NCI-H146 treated with DMSO at 0.1 percent for 48 hours (cell line): ENCODE data around the gene LAIR1.
"Not testable (repeated sequence)": the region's sequence is repeated elsewhere in the genome, so short reads cannot be mapped to it uniquely, and the experiment has no call there.

Experiments used
- DNase-seq: peaks from one replicate; lab custom pipeline; 2025; ENCODE audit not compliant: unreplicated experiment; lab: John Stamatoyannopoulos, UW

LAIR1 gene, protein sequence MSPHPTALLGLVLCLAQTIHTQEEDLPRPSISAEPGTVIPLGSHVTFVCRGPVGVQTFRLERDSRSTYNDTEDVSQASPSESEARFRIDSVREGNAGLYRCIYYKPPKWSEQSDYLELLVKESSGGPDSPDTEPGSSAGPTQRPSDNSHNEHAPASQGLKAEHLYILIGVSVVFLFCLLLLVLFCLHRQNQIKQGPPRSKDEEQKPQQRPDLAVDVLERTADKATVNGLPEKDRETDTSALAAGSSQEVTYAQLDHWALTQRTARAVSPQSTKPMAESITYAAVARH

GRCh38 chr19:54364775-54365257 lies at the start of gene LAIR1:
TSS of gene LAIR1 (minus strand) at chr19:54364931. CDS start at chr19:54364804, 127 bp downstream.
- DNase-seq = no peak

DNA sequence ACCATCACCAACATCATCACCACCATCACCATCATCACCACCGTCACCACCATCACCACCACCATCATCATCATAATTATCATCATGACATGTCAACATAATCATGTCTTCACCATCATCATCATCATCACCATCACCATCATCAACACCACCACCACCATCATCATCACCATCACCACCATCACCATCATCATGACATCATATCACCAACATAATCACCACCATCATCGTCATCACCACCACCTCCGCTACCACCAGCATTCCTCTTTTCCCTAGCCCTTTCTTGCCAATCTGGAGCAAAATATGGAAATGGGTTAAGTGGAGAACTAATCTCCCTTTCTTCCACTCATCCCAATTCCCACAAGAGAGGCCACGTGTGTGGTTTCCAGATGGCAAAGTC lies 49.4 kb upstream of the LAIR1 start:
- no peak for DNase-seq

- no peak for DNase-seq
Measured at GRCh38 chr19:54412877-54413276, 48.1 kb upstream of the LAIR1 start.

GRCh38 chr19:54411033-54411432 lies 46.3 kb upstream of the LAIR1 start:
- DNase-seq = no peak

DNA sequence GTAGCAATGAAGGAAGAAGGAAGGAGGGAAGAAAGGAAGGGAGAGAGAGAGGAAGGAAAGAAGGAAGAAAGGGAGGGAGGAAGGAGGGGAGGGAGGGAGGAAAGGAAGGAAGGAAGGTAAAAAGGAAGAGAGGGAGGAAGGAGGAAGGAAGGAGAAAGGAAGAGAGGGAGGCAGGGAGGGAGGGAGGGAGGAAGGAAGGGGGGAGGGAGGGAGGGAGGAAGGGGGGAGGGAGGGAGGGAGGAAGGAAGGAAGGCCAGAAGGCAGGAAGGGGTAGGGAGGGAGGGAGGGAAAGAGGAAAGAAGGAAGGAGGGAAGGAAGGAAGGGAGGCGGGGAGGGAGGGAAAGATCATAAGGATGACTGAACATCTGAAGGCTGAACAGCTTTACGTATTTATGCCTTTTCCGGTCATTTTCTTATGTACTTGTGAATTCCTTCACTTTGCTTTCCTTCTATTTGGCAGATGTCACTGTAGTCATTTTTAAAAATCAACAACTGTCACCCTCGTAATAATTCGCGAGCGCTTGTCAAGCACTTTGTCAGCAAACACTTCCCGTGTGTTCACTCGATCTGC lies 43.8 kb upstream of the LAIR1 start:
- no peak for DNase-seq

GRCh38 chr19:54407780-54408179 lies 43.0 kb upstream of the LAIR1 start:
- no peak for DNase-seq

GRCh38 chr19:54405628-54406027 lies 40.9 kb upstream of the LAIR1 start:
- no peak for DNase-seq

GRCh38 chr19:54403054-54403453 lies 38.3 kb upstream of the LAIR1 start:
- no peak for DNase-seq

- no peak for DNase-seq
Measured at GRCh38 chr19:54400913-54401312, 36.2 kb upstream of the LAIR1 start.

GRCh38 chr19:54399189-54399588 lies 34.5 kb upstream of the LAIR1 start:
- DNase-seq = no peak

GRCh38 chr19:54395685-54396084 lies 31.0 kb upstream of the LAIR1 start:
- no peak for DNase-seq

- DNase-seq = no peak
Measured at GRCh38 chr19:54393381-54393780, 28.6 kb upstream of the LAIR1 start.

DNA sequence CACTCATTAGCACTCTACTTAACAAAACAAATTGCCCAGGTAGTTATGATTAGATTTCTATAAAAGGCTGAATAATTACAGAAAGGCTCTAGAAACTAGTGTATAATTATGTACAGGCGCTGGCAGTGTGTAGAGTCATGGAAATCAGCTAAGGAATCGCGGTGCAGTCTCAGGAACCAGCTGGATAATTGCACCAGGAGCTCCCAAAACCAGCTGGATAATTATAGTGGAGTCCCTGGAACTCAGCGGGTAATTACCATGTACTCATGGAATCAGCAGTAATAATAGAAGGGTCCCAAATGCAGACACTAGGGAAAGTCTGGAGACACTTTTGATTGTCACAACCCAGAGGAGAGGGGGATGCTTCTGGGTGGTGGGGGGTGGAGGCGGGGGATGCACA lies 27.4 kb upstream of the LAIR1 start:
- no peak for DNase-seq

GRCh38 chr19:54391589-54392061 lies 26.9 kb upstream of the LAIR1 start:
- no peak for DNase-seq

DNA sequence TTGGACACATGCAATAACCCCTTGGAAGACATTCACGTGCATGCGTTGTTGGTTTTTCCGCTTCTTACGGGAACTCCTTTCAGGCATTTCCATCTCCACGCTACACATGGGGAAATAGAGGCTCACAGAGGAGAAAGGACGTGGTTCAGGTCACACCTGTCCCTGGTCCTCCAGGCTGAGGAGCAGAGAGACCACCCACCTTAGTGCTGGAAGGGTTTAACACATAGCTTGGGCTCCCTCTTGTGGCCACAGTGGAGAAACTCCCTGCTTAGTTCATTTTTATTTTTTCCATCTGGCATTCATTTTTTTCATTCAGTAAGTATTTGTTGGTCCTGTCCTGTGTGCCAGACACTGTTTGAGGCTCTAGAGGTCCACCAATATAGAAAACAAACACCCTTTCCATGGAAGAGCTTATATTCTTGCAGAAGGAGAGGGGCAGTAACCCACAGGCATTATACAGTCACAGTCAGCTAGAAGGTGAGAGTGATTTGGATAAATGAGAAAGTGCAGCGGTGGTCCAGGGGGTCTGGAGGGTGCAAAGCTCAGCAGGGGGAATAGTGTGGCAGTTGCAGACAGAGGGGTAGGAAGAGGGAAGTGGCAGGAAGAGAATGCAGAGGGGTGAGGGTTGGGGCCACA lies 26.3 kb upstream of the LAIR1 start:
- peak; percentile 45 for DNase-seq

DNA sequence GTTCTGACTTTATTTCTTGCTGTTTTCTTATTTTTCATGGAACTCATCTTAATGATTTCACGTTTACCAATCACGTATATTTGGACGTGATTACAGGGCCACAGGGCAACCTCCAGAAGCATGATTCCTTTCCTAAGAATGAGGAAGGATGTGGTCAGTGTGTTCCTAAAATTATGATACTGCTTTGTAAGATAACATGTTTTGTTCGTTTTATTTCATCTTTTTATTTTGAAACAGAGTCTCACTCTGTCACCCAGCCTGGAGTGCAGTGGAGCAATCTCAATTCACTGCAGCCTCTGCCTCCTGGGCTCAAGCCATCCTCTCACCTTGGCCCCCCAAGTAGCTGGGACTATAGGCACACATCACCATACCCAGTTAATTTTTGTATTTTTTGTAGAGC lies 24.8 kb upstream of the LAIR1 start:
- no peak for DNase-seq

DNA sequence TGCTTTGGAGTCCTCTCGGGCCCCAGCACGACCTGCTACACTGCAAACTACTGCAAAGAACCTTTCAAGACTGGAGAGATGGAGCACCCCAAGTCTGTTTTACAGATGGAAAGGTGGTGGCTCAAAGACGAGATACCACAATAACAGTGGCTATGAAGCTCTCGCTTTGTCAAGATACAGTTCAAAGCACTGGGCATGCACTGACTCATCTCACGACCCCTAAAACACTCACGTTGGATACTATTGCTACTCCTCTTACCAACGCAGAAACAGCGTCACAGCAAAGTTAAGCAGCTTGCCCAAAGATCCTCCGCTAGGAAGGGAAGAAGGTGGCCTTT lies 24.0 kb upstream of the LAIR1 start:
- DNase-seq = no peak

DNA sequence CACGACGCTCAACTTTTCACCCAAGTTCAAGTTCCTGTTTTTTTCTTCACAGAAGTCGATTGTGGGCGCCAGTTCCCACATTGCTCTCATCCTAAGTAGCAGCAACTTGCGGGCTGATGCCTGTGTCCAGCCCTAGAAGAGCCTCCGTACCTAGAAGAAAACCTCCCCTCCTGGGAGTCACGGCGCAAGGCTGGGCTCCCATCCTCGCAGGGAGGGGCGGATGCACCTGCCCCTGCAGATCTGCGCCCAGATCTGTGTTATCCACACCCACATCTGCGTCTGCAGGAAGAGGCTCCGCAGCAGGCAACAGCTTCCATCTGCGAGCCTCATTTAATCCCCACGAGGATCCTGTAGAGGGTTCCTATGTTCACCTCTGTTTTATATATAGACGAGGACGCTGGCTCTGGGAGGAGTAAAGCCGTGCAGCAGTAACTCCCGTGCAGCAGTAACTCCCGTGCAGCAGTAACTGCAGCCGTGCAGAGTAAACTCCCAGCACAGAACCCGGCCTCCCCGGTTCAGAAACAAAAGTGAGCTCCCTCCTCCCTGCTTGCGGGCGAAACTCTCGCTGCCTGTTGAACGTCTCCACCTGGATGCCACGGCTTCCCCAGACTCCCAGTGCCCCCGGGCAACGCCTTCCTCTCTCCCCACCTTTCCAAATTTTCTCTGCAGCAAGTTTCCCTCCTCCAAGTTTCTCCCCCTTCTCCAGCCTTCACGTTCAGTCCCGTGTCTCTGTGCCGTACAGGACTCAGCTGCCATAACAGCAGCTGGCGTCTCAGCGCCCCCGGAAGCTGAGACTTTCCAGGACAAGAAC lies 23.5 kb upstream of the LAIR1 start:
- peak; percentile 29 for DNase-seq

GRCh38 chr19:54383330-54383729 lies 18.6 kb upstream of the LAIR1 start:
- DNase-seq = no peak

DNA sequence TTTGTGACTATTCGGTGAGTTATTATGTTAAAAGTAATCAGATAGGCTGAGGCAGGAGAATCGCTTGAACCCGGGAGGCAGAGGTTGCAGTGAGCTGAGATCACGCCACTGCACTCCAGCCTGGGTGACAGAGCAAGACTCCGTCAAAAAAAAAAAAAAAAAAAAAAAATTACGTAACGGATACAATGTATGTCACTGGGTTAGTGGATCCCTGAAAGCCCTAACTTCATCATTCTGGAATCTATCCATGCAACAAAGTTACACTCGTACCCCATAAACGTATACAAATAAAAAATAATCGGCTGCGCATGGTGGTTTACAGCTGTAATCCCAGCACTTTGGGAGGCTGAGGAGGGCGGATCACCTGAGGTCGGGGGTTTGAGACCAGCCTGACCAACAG lies 17.3 kb upstream of the LAIR1 start:
- DNase-seq = not testable (repeated sequence)

DNA sequence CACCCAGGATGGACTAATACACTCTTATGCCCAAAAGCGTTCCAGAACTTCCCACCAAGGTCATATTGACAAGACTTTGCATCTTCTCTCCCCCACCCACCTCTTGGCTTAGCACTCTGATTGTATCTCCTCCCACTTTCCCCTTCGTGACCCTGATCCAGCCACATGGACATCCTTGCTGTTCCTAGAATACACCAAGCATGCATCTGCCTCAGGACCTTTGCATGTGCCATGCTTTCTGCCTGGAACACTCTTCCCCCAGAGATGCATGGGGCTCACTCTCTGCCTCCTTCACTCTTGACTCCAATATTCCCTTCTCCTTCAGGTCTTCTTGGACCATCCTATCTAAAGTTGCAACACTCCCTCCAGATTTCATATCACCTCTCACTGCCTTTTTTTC lies 16.2 kb upstream of the LAIR1 start:
- DNase-seq = no peak
